A549 (cell line): ENCODE results near the gene PNMA1.

Experiments used
- BHLHE40 ChIP-seq: IDR thresholded peaks from 2 replicates; pipeline ENCODE4 v1.6.1; 2012; ENCODE audit warnings: low read depth, low read length, inconsistent platforms
- CHD2 ChIP-seq: fragments of 150-350 bp; IDR thresholded peaks from 2 replicates; pipeline ENCODE4 v1.6.1; 2014; ENCODE audit warnings: low read length; ENCODE audit not compliant: partially characterized antibody
- EP300 ChIP-seq, 2 experiments: fragments of >200 bp; sonication (Bioruptor Twin); formaldehyde crosslinking; IDR thresholded peaks; 2 replicates in 1 of 2; 3 replicates in 1 of 2; pipeline ENCODE4 v1.6.1; 2016 to 2017
- POLR2A ChIP-seq: IDR thresholded peaks from 2 replicates; pipeline ENCODE4 v1.6.1; 2012; ENCODE audit warnings: mild to moderate bottlenecking, low read length
- RAD21 ChIP-seq, 2 experiments: fragments of >200 bp in 1 of 2; sonication (Bioruptor Twin) in 1 of 2; formaldehyde crosslinking in 1 of 2; IDR thresholded peaks in 1 of 2; conservative IDR thresholded peaks in 1 of 2; 2 replicates in 1 of 2; 3 replicates in 1 of 2; pipeline ENCODE4 v1.6.1; 2012 to 2018; ENCODE audit warnings: inconsistent platforms in 1 of 2
- TF ChIP-seq, protein P1 (sequence below): fragments of 450-650 bp; IDR thresholded peaks from 2 replicates; pipeline ENCODE4 v1.6.1; 2014; ENCODE audit warnings: antibody characterized with exemption
- TF ChIP-seq, protein P2 (sequence below): fragments of >200 bp; sonication (Bioruptor Twin); formaldehyde crosslinking; IDR thresholded peaks from 3 replicates; pipeline ENCODE4 v1.5.1; 2016

DNA sequence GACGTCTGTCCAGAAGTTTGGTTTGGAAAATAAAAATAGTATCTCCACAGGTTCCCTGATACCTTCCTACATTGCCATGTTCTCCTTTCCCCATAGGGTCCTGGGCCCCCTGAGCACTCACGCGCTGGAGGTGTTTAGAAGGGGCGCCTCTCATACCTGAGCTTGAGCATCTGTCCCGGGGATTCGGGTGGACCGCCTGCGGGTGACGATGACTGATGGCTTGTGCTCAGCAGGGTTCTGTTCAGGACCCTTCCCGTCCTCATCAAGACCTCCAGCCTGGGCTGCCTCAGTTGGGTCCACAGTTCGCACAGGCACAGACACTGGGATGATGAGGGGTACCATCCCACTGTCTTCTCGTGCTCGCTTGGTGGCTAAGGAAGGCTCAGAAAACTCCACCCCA is 22.7 kb upstream of the PNMA1 start:
- no peak for TF ChIP-seq CHD2
- TF ChIP-seq, protein P1, sequence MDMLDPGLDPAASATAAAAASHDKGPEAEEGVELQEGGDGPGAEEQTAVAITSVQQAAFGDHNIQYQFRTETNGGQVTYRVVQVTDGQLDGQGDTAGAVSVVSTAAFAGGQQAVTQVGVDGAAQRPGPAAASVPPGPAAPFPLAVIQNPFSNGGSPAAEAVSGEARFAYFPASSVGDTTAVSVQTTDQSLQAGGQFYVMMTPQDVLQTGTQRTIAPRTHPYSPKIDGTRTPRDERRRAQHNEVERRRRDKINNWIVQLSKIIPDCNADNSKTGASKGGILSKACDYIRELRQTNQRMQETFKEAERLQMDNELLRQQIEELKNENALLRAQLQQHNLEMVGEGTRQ: no peak
- TF ChIP-seq, protein P2, sequence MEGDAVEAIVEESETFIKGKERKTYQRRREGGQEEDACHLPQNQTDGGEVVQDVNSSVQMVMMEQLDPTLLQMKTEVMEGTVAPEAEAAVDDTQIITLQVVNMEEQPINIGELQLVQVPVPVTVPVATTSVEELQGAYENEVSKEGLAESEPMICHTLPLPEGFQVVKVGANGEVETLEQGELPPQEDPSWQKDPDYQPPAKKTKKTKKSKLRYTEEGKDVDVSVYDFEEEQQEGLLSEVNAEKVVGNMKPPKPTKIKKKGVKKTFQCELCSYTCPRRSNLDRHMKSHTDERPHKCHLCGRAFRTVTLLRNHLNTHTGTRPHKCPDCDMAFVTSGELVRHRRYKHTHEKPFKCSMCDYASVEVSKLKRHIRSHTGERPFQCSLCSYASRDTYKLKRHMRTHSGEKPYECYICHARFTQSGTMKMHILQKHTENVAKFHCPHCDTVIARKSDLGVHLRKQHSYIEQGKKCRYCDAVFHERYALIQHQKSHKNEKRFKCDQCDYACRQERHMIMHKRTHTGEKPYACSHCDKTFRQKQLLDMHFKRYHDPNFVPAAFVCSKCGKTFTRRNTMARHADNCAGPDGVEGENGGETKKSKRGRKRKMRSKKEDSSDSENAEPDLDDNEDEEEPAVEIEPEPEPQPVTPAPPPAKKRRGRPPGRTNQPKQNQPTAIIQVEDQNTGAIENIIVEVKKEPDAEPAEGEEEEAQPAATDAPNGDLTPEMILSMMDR: no peak
- no peak for TF ChIP-seq EP300 (IDR thresholded peaks at IDR 0.05)
- no peak for TF ChIP-seq RAD21 (conservative IDR thresholded peaks at IDR 0.05 in 1 of 2, IDR thresholded peaks at IDR 0.05 in 1 of 2)
- no peak for TF ChIP-seq POLR2A
- TF ChIP-seq BHLHE40: no peak
